Tibial nerve (tissue), 3 donors: ENCODE data around the gene LZTR1.

Source experiments
- POLR2A ChIP-seq, 2 donors: fragments of 450-650 bp; IDR thresholded peaks; one replicate each; pipeline ENCODE4 v1.6.1; 2017; ENCODE audit warnings: antibody characterized with exemption in 2 of 2, mild to moderate bottlenecking in 2 of 2, moderate library complexity in 2 of 2
- TF ChIP-seq, protein P1 (sequence below), 5 experiments: fragments of 200-600 bp in 3 of 5; fragments of 450-650 bp in 2 of 5; sonication (generic) in 3 of 5; IDR thresholded peaks; one replicate each; pipeline ENCODE4 v1.5.1; 2016 to 2019; ENCODE audit warnings: antibody characterized with exemption in 5 of 5, mild to moderate bottlenecking in 3 of 5, moderate library complexity in 2 of 5

DNA sequence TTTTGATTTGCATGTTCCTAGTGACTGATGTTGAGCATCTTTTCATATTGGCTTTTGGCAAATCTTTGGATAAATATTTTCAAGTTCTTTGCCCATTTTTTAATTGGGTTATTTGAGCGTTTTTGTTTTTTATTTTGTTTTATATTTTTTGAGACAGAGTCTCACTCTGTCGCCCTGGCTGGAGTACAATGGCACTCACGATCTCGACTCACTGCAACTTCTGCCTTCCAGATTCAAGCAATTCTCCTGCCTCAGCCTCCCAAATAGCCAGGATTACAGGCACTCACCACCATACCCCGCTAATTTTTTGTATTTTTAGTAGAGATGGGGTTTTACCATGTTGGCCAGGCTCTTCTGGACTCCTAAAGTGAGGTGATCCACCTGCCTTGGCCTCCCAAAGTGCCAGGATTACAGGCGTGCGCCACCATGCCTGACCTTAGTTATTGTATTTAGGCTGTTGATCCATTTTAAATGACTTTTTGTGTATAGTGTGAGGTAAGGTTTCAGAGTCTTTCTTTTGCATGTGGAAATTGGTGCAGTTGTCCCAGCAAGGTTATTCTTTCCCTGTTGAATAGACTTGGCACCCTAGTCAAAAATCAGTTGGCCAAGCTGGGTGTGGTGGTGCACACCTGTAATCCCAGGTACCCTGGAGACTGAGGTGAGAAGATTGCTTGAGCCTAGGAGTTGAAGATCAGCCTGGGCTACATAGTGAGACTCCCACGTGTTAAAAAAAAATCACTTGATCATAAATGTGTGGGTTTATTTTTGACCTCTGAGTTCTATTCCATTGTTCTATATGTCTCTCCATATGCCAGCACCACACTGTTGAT lies 38.8 kb upstream of the LZTR1 start:
- TF ChIP-seq POLR2A (IDR thresholded peaks at IDR 0.05) = no peak
- TF ChIP-seq, protein P1, sequence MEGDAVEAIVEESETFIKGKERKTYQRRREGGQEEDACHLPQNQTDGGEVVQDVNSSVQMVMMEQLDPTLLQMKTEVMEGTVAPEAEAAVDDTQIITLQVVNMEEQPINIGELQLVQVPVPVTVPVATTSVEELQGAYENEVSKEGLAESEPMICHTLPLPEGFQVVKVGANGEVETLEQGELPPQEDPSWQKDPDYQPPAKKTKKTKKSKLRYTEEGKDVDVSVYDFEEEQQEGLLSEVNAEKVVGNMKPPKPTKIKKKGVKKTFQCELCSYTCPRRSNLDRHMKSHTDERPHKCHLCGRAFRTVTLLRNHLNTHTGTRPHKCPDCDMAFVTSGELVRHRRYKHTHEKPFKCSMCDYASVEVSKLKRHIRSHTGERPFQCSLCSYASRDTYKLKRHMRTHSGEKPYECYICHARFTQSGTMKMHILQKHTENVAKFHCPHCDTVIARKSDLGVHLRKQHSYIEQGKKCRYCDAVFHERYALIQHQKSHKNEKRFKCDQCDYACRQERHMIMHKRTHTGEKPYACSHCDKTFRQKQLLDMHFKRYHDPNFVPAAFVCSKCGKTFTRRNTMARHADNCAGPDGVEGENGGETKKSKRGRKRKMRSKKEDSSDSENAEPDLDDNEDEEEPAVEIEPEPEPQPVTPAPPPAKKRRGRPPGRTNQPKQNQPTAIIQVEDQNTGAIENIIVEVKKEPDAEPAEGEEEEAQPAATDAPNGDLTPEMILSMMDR (IDR thresholded peaks at IDR 0.05) = no peak
